Activated T-cell treated with anti-CD3 and anti-CD28 coated beads for 48 hours (primary cell): ENCODE results near the gene TMEM79.
"Not testable (repeated sequence)": the region's sequence is repeated elsewhere in the genome, so short reads cannot be mapped to it uniquely, and the experiment has no call there.

Experiments used
- DNase-seq: peaks from one replicate; pipeline ENCODE4 v3.0.0-alpha.2; 2020; ENCODE audit warnings: low read depth

Gene TMEM79

DNA sequence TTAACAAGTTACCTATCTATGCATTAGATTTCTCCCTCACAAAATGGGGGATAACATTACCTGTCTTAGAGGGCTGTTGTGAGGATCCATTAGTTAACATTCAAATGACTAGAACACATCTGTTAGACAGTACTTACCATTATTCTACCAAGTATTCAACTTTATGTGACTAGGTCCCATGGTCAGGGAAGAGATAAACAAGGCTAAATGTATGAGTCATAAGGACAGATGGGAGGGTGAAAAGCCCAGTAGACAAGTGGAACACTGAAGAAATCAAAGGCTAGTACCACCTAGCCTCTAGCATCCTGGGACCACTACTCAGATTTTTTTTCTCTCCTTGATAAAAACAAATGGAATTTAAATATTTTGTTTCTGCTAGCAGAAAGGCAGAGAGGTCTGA is 24.0 kb downstream of the TMEM79 start:
- DNase-seq, result no peak

DNA sequence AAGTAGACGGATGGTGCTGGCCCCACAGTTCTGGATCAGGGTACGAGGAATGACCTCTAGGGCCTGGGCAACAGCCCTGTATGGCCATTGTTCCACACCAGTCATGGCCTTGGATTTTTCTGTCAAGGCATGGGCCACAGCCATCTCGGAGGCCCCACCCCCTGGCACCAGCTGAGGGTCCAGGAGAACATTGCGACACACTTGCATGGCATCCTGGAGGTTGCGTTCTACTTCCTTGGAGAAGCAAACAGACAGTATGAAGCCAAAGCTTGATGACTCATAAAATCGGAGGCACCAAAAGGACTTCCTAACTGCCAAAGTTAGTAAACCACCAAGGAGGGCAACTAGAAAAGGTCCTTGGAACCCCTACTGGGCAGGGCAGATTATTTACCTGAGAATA is 26.8 kb downstream of the TMEM79 start:
- no peak for DNase-seq

DNA sequence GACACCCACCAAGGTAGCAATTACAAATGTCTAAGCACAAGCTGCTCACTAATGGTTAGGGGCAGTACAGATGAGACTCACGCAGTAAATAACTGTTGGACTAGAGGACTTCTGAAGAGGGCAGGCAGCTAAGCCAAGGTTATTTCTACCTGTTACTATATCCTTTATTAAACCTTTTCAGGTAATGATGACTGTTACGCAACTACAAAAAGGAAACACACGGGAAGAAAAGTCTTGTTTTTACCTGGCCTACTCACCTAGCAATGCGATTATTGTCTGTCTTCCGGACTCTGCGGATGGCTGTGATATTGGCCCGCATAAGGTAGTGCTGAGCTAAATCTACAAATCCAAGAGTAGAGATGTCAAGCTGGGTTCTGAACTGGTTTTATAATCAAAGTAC is 32.8 kb downstream of the TMEM79 start:
- no peak for DNase-seq

- DNase-seq, result no peak
Observed at GRCh38 chr1:156319664-156320063, 35.5 kb downstream of the TMEM79 start.

DNA sequence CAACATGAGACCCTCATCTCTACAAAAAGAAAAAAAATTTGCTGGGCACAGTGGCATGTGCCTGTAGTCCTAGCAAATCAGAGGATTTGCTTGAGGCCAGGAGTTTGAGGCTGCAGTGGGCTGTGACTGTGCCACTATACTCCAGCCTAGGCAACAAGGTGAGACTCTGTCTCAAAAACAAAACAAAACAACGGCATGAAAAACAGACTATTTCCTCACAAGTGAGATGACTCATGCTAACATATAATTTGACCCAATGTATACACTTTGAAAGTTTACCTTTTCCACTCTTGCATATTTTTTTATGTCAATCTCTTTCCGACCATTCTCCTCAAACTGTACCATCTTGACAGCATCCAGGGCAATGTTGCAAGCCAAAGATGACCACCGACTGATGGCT is 36.4 kb downstream of the TMEM79 start:
- no peak for DNase-seq

- not testable (repeated sequence) for DNase-seq
Observed at GRCh38 chr1:156323179-156323578, 39.1 kb downstream of the TMEM79 start.

DNA sequence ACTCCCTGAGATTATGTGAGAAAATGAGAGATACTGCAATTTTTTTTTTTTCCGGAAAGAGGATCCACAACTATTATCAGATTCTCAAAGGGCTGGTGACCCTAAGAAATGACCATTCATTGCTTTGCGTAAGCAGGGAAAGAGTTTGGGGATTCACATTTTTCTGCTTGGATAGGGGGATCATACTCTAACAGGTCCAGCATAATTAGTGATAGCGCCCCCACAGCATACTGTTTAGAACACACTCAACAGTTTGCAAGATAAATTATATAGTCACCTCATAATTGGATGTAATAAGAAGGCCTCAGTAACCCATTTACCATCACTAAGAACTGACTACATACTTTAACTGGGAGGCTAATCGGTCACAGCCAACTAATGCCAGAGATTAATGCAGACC is 52.1 kb downstream of the TMEM79 start:
- DNase-seq, result no peak

DNA sequence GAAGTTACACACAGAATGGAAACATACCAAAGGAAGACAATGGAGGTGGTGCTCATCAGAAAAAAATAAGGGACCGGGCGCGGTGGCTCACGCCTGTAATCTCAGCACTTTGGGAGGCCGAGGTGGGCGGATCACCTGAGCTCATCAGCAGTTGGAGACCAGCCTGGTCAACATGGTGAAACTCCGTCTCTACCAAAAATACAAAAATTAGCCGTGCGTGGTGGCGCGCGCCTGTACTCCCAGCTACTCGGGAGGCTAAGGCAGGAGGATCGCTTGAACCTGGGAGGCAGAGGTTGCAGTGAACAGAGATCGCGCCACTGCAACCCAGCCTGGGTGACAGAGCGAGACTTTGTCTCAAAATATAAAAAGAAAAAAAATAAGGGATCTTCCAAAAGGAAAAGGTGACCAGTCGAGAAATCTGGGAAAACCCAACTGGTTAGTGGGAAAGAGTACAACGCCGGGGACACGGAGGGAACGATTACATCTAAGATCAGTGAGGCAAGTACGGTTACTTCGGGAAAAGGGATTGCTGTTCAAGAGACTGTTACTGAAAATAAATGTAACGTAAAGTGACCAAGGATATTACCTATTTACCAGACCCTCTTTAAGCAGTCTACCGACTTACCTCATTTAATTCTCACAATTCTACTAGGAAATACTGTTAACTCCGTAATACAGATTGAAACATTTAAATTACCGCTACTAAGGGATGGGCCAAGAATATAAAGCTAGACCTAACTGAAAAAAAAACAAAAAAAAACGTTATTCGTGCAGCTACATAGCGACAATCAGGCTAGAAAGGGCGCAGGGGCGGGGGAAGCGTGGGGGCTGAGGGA is 53.1 kb downstream of the TMEM79 start:
- DNase-seq, result no peak

DNA sequence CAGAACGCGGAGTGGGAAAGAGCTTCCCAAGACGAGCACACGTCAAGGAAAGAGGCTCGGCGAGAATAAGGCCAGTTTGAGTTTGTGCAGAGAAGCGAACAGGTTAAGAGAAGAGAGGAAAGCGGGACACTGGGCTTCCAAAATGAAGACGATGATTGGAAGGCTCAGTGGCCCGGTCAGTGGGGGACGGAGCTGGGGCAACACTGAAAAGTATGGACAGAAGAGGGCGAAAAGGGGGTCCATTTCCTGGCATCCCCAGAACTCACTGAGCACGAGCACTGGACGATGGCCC is 53.7 kb downstream of the TMEM79 start:
- no peak for DNase-seq

DNA sequence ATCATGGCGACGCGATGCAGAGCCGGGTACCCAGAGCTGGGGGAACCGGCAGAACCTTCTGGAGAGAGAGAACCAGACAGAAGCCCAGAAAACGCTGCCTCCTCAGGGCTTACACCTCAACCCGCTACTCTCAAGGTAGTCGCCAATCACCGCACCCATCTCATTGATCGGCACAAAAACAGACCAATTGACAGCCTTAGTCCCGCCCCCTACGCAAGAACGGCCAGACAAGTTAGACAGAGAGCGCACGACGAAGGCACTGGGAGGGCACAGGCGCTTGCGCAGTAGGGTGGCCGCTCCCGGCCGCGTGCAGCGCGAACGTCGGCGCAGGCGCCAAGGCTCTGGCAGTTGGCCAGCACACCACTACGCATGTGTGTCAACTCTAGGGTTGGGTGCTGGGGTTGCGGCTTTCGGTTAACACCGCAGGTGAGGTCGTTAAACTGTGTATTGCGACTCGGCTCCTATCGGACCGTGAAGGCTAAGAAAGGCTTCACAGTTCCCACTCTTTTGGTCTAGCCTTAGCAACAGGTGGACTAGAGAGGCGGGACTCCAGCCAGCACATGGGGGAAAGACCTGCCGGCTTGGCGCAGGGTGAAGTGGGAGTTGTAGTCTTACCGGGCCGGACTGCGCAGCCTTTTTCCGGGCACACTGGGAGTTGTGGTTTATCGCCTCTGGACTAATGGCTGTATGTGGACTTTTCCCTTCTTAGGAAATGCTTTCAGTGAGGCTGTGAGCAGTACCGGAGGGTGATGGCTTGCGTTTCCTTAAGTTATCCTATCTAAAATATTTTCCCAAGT is 54.3 kb downstream of the TMEM79 start, which contains the start of the genes CCT3 and TSACC:
Gene CCT3 (minus strand): TSS at position 113 of the 797 bp plus-strand sequence. CDS start 108 bp downstream, at position 5.
Gene TSACC (plus strand): TSS at position 347 of the 797 bp plus-strand sequence. CDS start 1,232 bp downstream, outside the sequence.
- DNase-seq, result peak; percentile 99
